Measurements from ENCODE around the gene HMG20B.

Gene HMG20B

DNA sequence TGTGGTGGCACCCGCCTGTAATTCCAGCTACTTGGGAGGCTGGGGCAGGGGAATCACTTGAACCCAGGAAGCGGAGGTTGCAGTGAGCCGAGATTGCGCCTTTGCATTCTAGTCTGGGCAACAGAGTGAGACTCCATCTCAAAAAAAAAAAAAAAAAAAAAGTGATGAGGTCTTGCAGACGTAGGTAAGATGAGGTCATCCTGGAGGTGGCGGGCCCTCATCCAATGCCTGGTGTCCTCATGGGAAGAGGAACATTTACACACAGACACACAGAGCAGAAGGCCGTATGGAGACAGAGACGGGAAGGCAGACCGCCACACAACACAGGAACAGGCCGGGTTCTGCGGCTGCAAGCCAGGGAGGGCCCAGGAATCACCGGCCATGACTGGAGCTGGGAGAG, 49.5 kb downstream of the HMG20B start:
- no peak for DNase-seq

DNA sequence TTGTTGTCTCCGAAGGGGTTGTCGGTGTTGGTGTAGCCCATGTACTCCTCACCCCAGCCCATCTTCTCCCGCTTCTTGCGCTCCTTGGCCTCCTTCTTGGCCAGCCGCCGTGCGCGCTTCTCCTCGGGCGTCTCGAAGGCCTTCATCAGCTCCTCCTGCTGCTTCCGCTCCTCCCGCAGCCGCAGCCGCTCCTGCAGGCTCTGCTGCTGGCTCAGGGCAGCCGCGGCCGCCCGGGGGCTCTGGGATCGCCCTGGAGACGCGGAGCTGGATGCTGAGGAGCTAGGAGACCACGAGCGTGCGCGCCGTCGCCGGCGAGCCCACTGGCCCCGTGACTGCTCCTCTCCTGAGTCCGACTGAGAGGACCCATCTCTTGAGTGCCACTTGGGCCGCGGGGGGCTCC, 51.0 kb downstream of the HMG20B start:
- no peak for DNase-seq

DNA sequence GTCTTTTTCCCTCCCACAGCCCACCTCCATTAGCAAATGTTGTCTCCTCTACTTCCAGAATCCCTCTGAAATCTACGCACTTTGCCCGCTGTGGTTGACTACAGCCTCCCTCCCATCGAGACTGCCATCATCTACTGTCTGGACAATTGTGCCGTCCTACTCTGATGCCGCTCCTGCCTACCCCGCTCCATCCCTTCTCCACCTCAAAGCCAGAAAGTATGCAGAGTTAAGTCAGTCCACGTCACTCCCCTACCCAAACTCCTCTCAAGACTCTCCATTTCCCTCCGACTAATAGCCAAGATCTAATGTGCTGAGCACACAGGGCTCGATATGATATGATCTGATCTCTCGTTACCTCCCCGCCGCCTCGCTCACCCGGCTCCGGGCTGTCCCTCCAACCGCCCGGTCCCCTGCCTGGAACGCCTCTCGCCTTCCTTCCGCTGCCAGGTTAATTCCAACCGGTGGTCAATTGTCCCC, 53.3 kb downstream of the HMG20B start:
- DNase-seq: no peak

DNA sequence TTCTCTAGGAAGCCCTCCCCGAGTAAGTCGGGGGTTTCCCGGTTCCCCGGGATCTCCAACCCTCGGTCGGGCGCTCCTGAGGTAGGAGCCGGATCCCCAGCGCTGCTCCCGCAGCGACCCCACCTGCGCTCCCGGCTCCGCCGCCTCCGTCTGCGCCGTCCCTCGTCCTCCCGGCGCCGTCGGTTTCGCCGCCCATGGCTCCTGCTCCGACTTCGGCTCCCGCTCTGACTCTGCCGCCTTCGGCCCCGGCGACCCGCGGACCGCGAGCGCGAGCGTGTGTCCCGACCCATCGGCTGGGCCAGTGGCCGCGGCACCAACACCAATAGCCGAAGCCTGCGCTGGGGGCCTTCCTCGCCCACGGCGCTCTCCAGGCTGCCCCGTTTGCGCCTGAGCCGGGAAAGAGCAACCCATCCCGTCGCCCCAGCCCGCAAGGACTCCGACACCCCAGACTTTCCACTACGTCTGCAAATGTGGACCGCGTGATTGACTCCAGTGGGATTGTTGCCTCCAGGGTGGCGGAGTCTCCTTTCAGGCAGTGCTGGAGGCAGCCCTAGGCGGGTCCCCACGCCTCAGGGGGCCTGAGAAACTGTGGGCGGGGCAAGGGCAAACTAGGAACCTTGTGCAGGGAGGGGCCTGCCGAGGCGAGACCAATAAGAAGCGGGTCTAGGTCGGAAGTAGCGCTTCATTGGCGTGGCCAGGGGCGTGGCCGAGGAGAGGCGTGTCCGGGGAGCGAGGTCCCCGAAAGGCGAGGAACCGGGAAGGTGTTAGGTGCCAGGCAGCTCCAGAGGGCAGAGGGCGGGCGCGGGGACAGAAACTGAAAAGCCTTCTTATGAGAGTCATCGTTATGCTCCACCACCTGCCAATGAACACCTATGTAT, 54.0 kb downstream of the HMG20B start, which contains the start of gene CACTIN:
CACTIN (minus strand) TSS at position 318 of the 878 bp plus-strand sequence; CDS start at position 290, 28 bp downstream.
- DNase-seq: peak; percentile 99

DNA sequence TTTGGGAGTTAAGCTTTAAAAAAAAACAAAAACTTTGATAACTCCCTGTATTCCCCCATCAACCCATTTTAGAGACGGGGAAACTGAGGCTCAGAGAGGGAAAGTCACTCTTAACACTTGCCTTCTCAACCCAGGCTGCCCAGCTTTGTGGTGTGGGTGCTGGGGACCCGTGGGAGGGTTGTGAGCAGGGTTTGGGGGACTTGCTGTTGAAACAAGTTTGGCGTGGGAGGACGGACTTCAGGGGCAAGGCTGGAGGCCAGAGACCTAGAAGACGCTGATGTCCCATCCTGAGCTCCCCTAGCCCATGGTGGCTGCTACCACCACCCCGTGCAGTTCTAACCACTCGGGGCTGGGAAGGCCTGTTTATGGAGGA, 54.6 kb downstream of the HMG20B start:
- DNase-seq: no peak

Data from activated T-cell treated with anti-CD3 and anti-CD28 coated beads, Interleukin-2, amount 50 U/mL, for 1 hour (primary cell).